Endothelial cell of coronary artery (primary cell): ENCODE measurements around the gene ACTN2. TPM values are rescaled to one million over a fixed set of nuclear protein-coding genes. Genes with fewer than 3 reads are reported as not detected.

Source experiments
- total RNA-seq: library from RNA; depleted of rRNA; stranded (reverse); fragments of >200 nt; gene quantifications from 2 replicates; pipeline ENCODE4 v1.2.3, GENCODE V29; 2014

Gene ACTN2
- 0.19 and 1.8 TPM in 2 replicates for total RNA-seq

DNA sequence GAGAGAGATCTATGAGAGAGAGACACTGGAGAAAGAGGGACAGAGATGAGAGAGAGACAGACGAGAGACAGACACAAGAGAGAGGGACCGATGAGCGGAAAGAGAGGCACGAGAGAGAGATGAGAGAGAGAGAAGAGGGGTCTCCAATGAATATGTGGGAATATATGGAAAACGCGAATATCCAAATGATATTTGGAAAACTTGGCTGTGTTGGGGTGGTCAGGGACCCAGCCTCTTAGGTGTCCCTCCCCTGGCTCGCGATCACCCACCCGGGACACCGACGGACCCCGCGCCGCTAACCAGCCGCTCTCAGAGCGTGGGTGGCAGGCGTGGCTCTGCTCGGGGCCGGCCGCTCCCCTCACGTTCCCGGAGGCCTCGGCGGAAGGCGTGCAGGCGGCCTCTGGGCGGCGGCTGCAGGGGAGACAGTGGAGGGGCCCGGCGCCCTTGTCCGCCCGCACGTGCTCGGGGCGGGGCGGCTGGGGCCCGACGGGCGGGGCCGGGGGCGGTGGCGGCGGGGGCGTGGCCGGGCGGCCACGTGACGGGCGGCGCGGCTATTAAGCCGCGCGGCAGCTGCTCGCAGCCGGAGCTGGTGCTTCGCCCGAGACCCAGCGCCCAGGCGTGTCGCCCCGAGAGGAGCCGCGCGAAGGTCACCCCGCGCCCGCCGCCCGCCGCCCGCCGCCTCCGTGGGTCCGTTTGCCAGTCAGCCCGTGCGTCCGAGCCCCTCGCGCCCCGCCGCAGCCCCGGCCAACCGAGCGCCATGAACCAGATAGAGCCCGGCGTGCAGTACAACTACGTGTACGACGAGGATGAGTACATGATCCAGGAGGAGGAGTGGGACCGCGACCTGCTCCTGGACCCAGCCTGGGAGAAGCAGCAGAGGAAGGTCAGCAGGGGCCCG is at the start of gene ACTN2:
ACTN2 (plus strand) TSS at position 583 of the 898 bp plus-strand sequence; CDS start at position 758, 175 bp downstream.

DNA sequence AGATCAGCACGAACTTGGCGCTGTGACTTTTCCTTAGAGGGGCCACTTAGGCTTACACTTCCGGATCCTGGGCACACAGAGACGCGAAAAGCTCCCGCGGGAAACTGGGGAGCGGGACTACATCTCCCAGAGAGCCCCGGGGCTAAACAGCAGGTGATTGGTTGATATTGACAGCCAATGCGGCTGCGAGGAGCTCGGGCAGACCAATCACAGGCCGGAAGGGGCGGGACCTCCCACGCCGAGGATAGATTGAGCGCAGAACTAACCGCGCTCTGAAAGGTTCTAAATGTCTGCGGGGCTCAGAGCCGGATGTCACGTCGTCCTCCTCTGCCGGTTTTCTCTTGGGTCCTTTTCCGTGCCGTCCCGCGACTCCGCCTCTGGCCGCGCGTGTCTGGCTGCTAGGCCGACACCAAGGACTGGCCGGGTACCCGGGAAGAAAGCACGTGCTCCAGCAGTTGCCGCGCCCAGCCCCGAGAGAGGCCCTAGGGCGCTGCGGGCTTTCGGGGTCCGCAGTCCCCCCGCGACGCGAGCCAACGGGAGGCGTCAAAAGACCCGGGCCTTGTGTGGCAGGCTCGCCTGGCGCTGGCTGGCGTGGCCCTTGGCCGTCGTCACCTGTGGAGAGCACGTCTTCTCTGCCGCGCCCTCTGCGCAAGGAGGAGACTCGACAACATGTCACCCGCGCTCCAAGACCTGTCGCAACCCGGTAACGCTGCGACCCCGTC is 108.9 kb downstream of the ACTN2 start, which contains the start of gene MTR:
MTR (plus strand) TSS at position 258 of the 722 bp plus-strand sequence; CDS start at position 670, 412 bp downstream.

Other genes starting within 250 kb of the ACTN2 start
- gene LGALS8, start 162.5 kb upstream of the ACTN2 start, total RNA-seq = 48.0 and 58.5 TPM in 2 replicates
- 36.6 and 40.7 TPM in 2 replicates for gene HEATR1, start 82.0 kb upstream of the ACTN2 start, total RNA-seq
- gene MTR, start 108.8 kb downstream of the ACTN2 start, total RNA-seq = 34.5 and 37.1 TPM in 2 replicates